HCT116 (cell line): Measurements from ENCODE around the gene CHL1. TPM values are rescaled to one million over a fixed set of nuclear protein-coding genes. Genes with fewer than 3 reads are reported as not detected.

Experiments
- ATAC-seq: fragments of 200-7000 bp; cut with Tn5 transposase; 2 replicates; pipeline ENCODE4 v1.9.1; 2020; ENCODE audit warnings: mild to moderate bottlenecking, moderate library complexity
- BruUV-seq: library from RNA; stranded (reverse); fragments of 400-500 nt; replicated peaks from 2 replicates; lab custom pipeline; 2021; lab: Mats Ljungman, UMichigan
- CTCF ChIA-PET: fragments of 300-600 bp; sonication (Branson Sonifier 250); formaldehyde crosslinking; loops from one replicate; lab custom pipeline; 2021; ENCODE audit warnings: antibody characterized with exemption; lab: Charles Lee
- POLR2A ChIA-PET: fragments of 300-600, 350-600 bp; sonication (Branson Sonifier 250); formaldehyde crosslinking; loops from one replicate; lab custom pipeline; 2021; ENCODE audit warnings: antibody characterized with exemption; lab: Charles Lee
- RAD21 ChIA-PET, 2 experiments: fragments of 300-600 bp; sonication (Branson Sonifier 250); formaldehyde crosslinking; loops; one replicate each; lab custom pipeline; 2023; ENCODE audit warnings: low total read pairs in 2 of 2; ENCODE audit not compliant: uncharacterized antibody in 2 of 2, unreplicated experiment in 2 of 2, low non-redundant PET in 1 of 2; lab: Charles Lee
- DNase-seq: peaks from one replicate; pipeline ENCODE4 v3.0.0-alpha.2; 2010; ENCODE audit warnings: low read depth, low spot score
- H2AFZ ChIP-seq: fragments of 200-600 bp; shearing (Covaris generic), sonication (generic); 2 replicates; pipeline ENCODE4 v1.6.1; 2017; ENCODE audit warnings: low read depth, mixed run types, mixed read lengths, antibody characterized with exemption, low read length; ENCODE audit not compliant: poor library complexity, severe bottlenecking
- H3K27ac ChIP-seq: 2 replicates; pipeline ENCODE4 v1.5.1; 2012; ENCODE audit warnings: low read depth, low read length
- H3K27me3 ChIP-seq: fragments of 200-600 bp; sonication (generic); 2 replicates; pipeline ENCODE4 v1.6.1; 2016; ENCODE audit warnings: mixed run types, low read length, mixed read lengths; ENCODE audit not compliant: insufficient read depth
- H3K36me3 ChIP-seq, 2 experiments: fragments of 200-500 bp in 1 of 2; fragments of 200-600 bp in 1 of 2; sonication (Bioruptor generic) in 1 of 2; sonication (generic) in 1 of 2; 2 replicates each; pipeline versions ENCODE4 v1.5.1 to v1.6.1; 2014 to 2016; ENCODE audit warnings: low read length in 2 of 2, inconsistent platforms in 1 of 2, mixed read lengths in 1 of 2, mixed run types in 1 of 2; ENCODE audit not compliant: insufficient read depth in 2 of 2, control insufficient read depth in 1 of 2
- H3K4me1 ChIP-seq, 2 experiments: fragments of 200-600 bp in 1 of 2; sonication (generic) in 1 of 2; 2 replicates each; pipeline versions ENCODE4 v1.5.1 to v1.6.1; 2012 to 2017; ENCODE audit warnings: low read length in 2 of 2, inconsistent platforms in 1 of 2, mild to moderate bottlenecking in 1 of 2, mixed read lengths in 1 of 2, mixed run types in 1 of 2, moderate library complexity in 1 of 2; ENCODE audit not compliant: insufficient read depth in 2 of 2, control insufficient read depth in 1 of 2
- H3K4me2 ChIP-seq: fragments of 200-600 bp; sonication (generic); 2 replicates; pipeline ENCODE4 v1.6.1; 2017; ENCODE audit warnings: mixed run types, low read length, mixed read lengths
- H3K4me3 ChIP-seq, 2 experiments: fragments of 200-600 bp in 1 of 2; sonication (generic) in 1 of 2; replicated peaks in 1 of 2; 2 replicates each; pipeline ENCODE4 v1.5.1; 2011 to 2016; ENCODE audit warnings: low read length in 2 of 2, control low read depth in 1 of 2, low read depth in 1 of 2, mild to moderate bottlenecking in 1 of 2, mixed read lengths in 1 of 2, mixed run types in 1 of 2
- H3K79me2 ChIP-seq: fragments of 200-600 bp; sonication (generic); 2 replicates; pipeline ENCODE4 v1.6.1; 2017; ENCODE audit warnings: mild to moderate bottlenecking, mixed run types, low read length, moderate library complexity, mixed read lengths; ENCODE audit not compliant: insufficient read depth
- H3K9ac ChIP-seq: fragments of 200-600 bp; sonication (generic); 2 replicates; pipeline ENCODE4 v1.6.1; 2016; ENCODE audit warnings: low read length, mixed read lengths
- H3K9me2 ChIP-seq: fragments of 200-600 bp; sonication (generic), shearing (Covaris generic); 2 replicates; pipeline ENCODE4 v1.6.1; 2017; ENCODE audit warnings: mixed run types, mild to moderate bottlenecking, moderate library complexity; ENCODE audit not compliant: insufficient read depth
- H3K9me3 ChIP-seq, 2 experiments: fragments of 200-500 bp in 1 of 2; fragments of 200-600 bp in 1 of 2; sonication (Bioruptor generic) in 1 of 2; sonication (generic) in 1 of 2; 2 replicates each; pipeline ENCODE4 v1.6.1; 2014 to 2017; ENCODE audit warnings: low read length in 2 of 2, mixed read lengths in 2 of 2, inconsistent platforms in 1 of 2, low read depth in 1 of 2, mild to moderate bottlenecking in 1 of 2, mixed run types in 1 of 2, moderate library complexity in 1 of 2; ENCODE audit not compliant: control insufficient read depth in 1 of 2, insufficient read depth in 1 of 2
- H4K20me1 ChIP-seq: fragments of 200-600 bp; sonication (generic), shearing (Covaris generic); 2 replicates; pipeline ENCODE4 v1.6.1; 2017; ENCODE audit warnings: mixed run types, mild to moderate bottlenecking, moderate library complexity; ENCODE audit not compliant: insufficient read depth
- CBX3 ChIP-seq: IDR thresholded peaks from 2 replicates; pipeline ENCODE4 v1.6.1; 2012; ENCODE audit warnings: low read depth
- ELF1 ChIP-seq: IDR thresholded peaks from 2 replicates; pipeline ENCODE4 v1.6.1; 2012; ENCODE audit warnings: low read depth, borderline replicate concordance
- EZH2 ChIP-seq: fragments of 200-600 bp; sonication (generic); IDR thresholded peaks from 2 replicates; pipeline ENCODE4 v1.6.1; 2017; ENCODE audit warnings: antibody characterized with exemption, mixed run types
- JUND ChIP-seq: IDR thresholded peaks from 2 replicates; pipeline ENCODE4 v1.6.1; 2012
- POLR2A ChIP-seq: IDR thresholded peaks from 2 replicates; pipeline ENCODE4 v1.7.0; 2011; ENCODE audit warnings: borderline replicate concordance; ENCODE audit not compliant: insufficient read depth, insufficient read length; ENCODE audit errors: extremely low read depth
- SP1 ChIP-seq: IDR thresholded peaks from 2 replicates; pipeline ENCODE4 v1.6.1; 2012; ENCODE audit warnings: low read depth
- SRF ChIP-seq: IDR thresholded peaks from 2 replicates; pipeline ENCODE4 v1.6.1; 2012; ENCODE audit warnings: low read depth
- YY1 ChIP-seq: IDR thresholded peaks from 2 replicates; pipeline ENCODE4 v1.6.1; 2011; ENCODE audit warnings: low read length, low read depth, moderate library complexity, mild to moderate bottlenecking; ENCODE audit not compliant: insufficient replicate concordance; ENCODE audit errors: extremely low read depth
- ZNF274 ChIP-seq: fragments of 200-500 bp; sonication (Bioruptor generic); IDR thresholded peaks from 2 replicates; pipeline ENCODE4 v1.6.1; 2014; ENCODE audit warnings: mild to moderate bottlenecking, low read depth, low read length, inconsistent platforms
- intact Hi-C: fragments of 100-400 bp; cut with micrococcal nuclease; formaldehyde crosslinking; loops from 2 replicates; pipeline ENCODE4 v1.10.0; 2022
- total RNA-seq: library from RNA; stranded (reverse); gene quantifications from one replicate; pipeline ENCODE4 v1.2.1, GENCODE V29; 2021; ENCODE audit not compliant: unreplicated experiment
- TF ChIP-seq, protein P1 (sequence below): IDR thresholded peaks from 2 replicates; pipeline ENCODE4 v1.6.1; 2012; ENCODE audit warnings: low read depth
- TF ChIP-seq, protein P2 (sequence below): IDR thresholded peaks from 2 replicates; pipeline ENCODE4 v1.6.1; 2011; ENCODE audit warnings: mild to moderate bottlenecking, low read length, moderate library complexity; ENCODE audit not compliant: insufficient replicate concordance; ENCODE audit errors: extremely low read depth
- TF ChIP-seq, protein P3 (sequence below): IDR thresholded peaks from 2 replicates; pipeline ENCODE4 v1.6.1; 2012
- TF ChIP-seq, protein P4 (sequence below): IDR thresholded peaks from 2 replicates; pipeline ENCODE4 v1.6.1; 2012
- TF ChIP-seq, protein P5 (sequence below), 3 experiments: fragments of 200-600 bp in 1 of 3; sonication (generic) in 1 of 3; IDR thresholded peaks in 2 of 3; conservative IDR thresholded peaks in 1 of 3; 2 replicates each; pipeline ENCODE4 v1.5.1; 2012 to 2017; ENCODE audit warnings: low read depth in 2 of 3, low read length in 2 of 3, antibody characterized with exemption in 1 of 3, borderline replicate concordance in 1 of 3, control low read depth in 1 of 3, mild to moderate bottlenecking in 1 of 3, mixed read lengths in 1 of 3, mixed run types in 1 of 3, moderate library complexity in 1 of 3; ENCODE audit not compliant: insufficient read depth in 1 of 3

CHL1 gene
- total RNA-seq, 1 experiment from 2014 or later, result not detected

DNA sequence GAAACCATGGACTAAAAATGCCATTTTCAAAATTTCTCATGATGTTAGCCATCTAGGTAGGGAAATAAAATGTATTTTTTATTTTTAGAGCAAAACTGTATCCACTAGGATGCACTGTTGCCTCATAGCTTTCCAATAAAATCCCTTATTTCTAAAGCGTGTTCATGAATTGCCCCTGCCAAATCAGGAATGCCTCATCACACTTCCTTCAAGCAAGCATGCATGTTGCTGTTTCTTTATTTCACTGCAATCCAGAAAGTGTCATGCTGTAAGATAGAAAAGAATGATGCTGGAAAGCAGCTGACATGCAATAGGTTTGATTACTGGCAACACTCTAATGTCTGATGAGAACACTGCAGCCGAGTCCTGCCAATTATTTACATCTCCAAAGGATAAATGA is 239.5 kb downstream of the CHL1 start:
- CTCF ChIA-PET, result no interaction called here
- DNase-seq (no peak), ATAC-seq (no peak)
- intact Hi-C loops, result no loop called here
- POLR2A ChIA-PET, result no interaction called here
- no peaks in the 10 kb centered on the region for H3K4me1 ChIP-seq
- H3K27me3 ChIP-seq, result no peaks in the 10 kb centered on the region
- no peaks in the 10 kb centered on the region for H3K36me3 ChIP-seq
- H3K9ac ChIP-seq, result no peak overlapping the region
- no peak overlapping the region for H2AFZ ChIP-seq
- H4K20me1 ChIP-seq, result no peaks in the 10 kb centered on the region
- RAD21 ChIA-PET, result no interaction called here
- peaks cover 4 to 20% of the 10 kb centered on the region in 2 experiments; a peak in 2 of 4 replicates for H3K9me3 ChIP-seq
- H3K4me2 ChIP-seq, result no peak overlapping the region
- no TSS peak for BruUV-seq
- no peak for TF ChIP-seq ZNF274
- TF ChIP-seq, protein P1, sequence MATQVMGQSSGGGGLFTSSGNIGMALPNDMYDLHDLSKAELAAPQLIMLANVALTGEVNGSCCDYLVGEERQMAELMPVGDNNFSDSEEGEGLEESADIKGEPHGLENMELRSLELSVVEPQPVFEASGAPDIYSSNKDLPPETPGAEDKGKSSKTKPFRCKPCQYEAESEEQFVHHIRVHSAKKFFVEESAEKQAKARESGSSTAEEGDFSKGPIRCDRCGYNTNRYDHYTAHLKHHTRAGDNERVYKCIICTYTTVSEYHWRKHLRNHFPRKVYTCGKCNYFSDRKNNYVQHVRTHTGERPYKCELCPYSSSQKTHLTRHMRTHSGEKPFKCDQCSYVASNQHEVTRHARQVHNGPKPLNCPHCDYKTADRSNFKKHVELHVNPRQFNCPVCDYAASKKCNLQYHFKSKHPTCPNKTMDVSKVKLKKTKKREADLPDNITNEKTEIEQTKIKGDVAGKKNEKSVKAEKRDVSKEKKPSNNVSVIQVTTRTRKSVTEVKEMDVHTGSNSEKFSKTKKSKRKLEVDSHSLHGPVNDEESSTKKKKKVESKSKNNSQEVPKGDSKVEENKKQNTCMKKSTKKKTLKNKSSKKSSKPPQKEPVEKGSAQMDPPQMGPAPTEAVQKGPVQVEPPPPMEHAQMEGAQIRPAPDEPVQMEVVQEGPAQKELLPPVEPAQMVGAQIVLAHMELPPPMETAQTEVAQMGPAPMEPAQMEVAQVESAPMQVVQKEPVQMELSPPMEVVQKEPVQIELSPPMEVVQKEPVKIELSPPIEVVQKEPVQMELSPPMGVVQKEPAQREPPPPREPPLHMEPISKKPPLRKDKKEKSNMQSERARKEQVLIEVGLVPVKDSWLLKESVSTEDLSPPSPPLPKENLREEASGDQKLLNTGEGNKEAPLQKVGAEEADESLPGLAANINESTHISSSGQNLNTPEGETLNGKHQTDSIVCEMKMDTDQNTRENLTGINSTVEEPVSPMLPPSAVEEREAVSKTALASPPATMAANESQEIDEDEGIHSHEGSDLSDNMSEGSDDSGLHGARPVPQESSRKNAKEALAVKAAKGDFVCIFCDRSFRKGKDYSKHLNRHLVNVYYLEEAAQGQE, result no peak
- TF ChIP-seq JUND, result no peak
- TF ChIP-seq POLR2A, result no peak
- TF ChIP-seq SP1, result no peak
- TF ChIP-seq, protein P2, sequence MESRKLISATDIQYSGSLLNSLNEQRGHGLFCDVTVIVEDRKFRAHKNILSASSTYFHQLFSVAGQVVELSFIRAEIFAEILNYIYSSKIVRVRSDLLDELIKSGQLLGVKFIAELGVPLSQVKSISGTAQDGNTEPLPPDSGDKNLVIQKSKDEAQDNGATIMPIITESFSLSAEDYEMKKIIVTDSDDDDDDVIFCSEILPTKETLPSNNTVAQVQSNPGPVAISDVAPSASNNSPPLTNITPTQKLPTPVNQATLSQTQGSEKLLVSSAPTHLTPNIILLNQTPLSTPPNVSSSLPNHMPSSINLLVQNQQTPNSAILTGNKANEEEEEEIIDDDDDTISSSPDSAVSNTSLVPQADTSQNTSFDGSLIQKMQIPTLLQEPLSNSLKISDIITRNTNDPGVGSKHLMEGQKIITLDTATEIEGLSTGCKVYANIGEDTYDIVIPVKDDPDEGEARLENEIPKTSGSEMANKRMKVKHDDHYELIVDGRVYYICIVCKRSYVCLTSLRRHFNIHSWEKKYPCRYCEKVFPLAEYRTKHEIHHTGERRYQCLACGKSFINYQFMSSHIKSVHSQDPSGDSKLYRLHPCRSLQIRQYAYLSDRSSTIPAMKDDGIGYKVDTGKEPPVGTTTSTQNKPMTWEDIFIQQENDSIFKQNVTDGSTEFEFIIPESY, result no peak
- no peak for TF ChIP-seq EZH2
- no peak for TF ChIP-seq CBX3
- no peak for TF ChIP-seq ELF1
- TF ChIP-seq YY1, result no peak
- TF ChIP-seq, protein P3, sequence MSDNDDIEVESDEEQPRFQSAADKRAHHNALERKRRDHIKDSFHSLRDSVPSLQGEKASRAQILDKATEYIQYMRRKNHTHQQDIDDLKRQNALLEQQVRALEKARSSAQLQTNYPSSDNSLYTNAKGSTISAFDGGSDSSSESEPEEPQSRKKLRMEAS, result no peak
- TF ChIP-seq, protein P4, sequence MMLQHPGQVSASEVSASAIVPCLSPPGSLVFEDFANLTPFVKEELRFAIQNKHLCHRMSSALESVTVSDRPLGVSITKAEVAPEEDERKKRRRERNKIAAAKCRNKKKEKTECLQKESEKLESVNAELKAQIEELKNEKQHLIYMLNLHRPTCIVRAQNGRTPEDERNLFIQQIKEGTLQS, result no peak
- TF ChIP-seq SRF, result no peak
- TF ChIP-seq, protein P5, sequence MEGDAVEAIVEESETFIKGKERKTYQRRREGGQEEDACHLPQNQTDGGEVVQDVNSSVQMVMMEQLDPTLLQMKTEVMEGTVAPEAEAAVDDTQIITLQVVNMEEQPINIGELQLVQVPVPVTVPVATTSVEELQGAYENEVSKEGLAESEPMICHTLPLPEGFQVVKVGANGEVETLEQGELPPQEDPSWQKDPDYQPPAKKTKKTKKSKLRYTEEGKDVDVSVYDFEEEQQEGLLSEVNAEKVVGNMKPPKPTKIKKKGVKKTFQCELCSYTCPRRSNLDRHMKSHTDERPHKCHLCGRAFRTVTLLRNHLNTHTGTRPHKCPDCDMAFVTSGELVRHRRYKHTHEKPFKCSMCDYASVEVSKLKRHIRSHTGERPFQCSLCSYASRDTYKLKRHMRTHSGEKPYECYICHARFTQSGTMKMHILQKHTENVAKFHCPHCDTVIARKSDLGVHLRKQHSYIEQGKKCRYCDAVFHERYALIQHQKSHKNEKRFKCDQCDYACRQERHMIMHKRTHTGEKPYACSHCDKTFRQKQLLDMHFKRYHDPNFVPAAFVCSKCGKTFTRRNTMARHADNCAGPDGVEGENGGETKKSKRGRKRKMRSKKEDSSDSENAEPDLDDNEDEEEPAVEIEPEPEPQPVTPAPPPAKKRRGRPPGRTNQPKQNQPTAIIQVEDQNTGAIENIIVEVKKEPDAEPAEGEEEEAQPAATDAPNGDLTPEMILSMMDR (IDR thresholded peaks at IDR 0.05 in 2 of 3, conservative IDR thresholded peaks at IDR 0.05 in 1 of 3; ENCODE audit: borderline replicate concordance in 1 of 3, insufficient read depth in 1 of 3, low read depth in 2 of 3, low read length in 2 of 3), result no peak
- H3K9me2 ChIP-seq, result no peaks in the 10 kb centered on the region
- no peaks in the 10 kb centered on the region for H3K79me2 ChIP-seq
- no peak overlapping the region for H3K4me3 ChIP-seq
- no peak overlapping the region for H3K27ac ChIP-seq
